Raji (cell line): ENCODE results near the gene PFDN6.

Experiments
- POLR2A ChIP-seq: IDR thresholded peaks from 2 replicates; pipeline ENCODE4 v1.6.1; 2011; ENCODE audit warnings: low read depth, low read length, control low read depth; ENCODE audit not compliant: insufficient read depth

The PFDN6 gene

GRCh38 chr6:33299237-33299944, 10.0 kb downstream of the PFDN6 start:
- TF ChIP-seq POLR2A = peak; percentile 84

GRCh38 chr6:33301877-33302276, 12.5 kb downstream of the PFDN6 start:
- no peak for TF ChIP-seq POLR2A

- no peak for TF ChIP-seq POLR2A
These were observed 14.8 kb downstream of the PFDN6 start for GRCh38 chr6:33304216-33304615.

GRCh38 chr6:33305052-33305451, 15.7 kb downstream of the PFDN6 start:
- no peak for TF ChIP-seq POLR2A

GRCh38 chr6:33306356-33306755, 17.0 kb downstream of the PFDN6 start:
- no peak for TF ChIP-seq POLR2A

GRCh38 chr6:33312361-33313104, 23.1 kb downstream of the PFDN6 start:
- no peak for TF ChIP-seq POLR2A

GRCh38 chr6:33313105-33313708, 23.8 kb downstream of the PFDN6 start:
- no peak for TF ChIP-seq POLR2A

GRCh38 chr6:33313709-33314514, 24.5 kb downstream of the PFDN6 start, which contains the start of gene TAPBP:
Gene TAPBP, minus strand, starts transcription at chr6:33314078. Its CDS starts 37 bp downstream, at chr6:33314041.
- peak; percentile 91 for TF ChIP-seq POLR2A

GRCh38 chr6:33314515-33314942, 25.1 kb downstream of the PFDN6 start:
- 0 out of 2 replicates have a peak, but pooled peaks have one; percentile 4 for TF ChIP-seq POLR2A

GRCh38 chr6:33314943-33315792, 25.8 kb downstream of the PFDN6 start:
- no peak for TF ChIP-seq POLR2A

- TF ChIP-seq POLR2A = no peak
These were observed 26.6 kb downstream of the PFDN6 start for GRCh38 chr6:33315793-33316602.

- TF ChIP-seq POLR2A = no peak
These were observed 27.4 kb downstream of the PFDN6 start for GRCh38 chr6:33316603-33317418.

GRCh38 chr6:33317419-33317668, 27.9 kb downstream of the PFDN6 start:
- no peak for TF ChIP-seq POLR2A
